ENCODE data around the gene LCE3D.

The LCE3D gene, protein sequence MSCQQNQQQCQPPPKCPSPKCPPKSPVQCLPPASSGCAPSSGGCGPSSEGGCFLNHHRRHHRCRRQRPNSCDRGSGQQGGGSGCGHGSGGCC

DNA sequence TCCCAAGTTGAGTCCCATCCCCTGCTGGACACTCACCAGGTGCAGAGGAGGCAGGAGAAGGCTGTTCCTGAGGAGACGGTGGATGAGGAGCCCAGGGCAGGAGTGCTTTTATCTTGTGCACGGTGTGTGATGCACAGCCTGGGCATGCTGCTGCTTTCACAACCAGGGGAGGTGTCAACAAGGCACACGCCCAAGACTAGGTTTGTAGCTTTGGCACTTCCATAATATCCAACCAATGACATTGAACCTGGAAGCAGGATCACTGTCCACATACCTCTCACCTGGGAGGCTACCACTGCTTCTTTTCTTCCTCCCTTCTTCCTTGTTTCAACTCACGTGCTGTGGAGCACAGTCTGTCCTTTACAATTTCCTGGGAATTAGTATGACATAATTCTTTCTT, at the start of gene LCE3D:
LCE3D (minus strand) TSS at position 84 of the 400 bp plus-strand sequence. CDS start 580 bp downstream, outside the sequence.
- DNase-seq (ENCODE audit: extremely low read depth, low read depth) = no peak
- TF ChIP-seq CTCF (IDR thresholded peaks at IDR 0.05; ENCODE audit: low read depth, low read length, missing control alignments) = no peak
- H3K4me3 ChIP-seq (replicated peaks; ENCODE audit: low read depth, low read length) = no peak within 1 kb of the TSS

GRCh38 chr1:152626744-152627143, 46.4 kb upstream of the LCE3D start:
- H3K4me3 ChIP-seq (replicated peaks; ENCODE audit: low read depth, low read length) = no peak overlapping the region
- TF ChIP-seq CTCF (IDR thresholded peaks at IDR 0.05; ENCODE audit: low read depth, low read length, missing control alignments) = no peak

DNA sequence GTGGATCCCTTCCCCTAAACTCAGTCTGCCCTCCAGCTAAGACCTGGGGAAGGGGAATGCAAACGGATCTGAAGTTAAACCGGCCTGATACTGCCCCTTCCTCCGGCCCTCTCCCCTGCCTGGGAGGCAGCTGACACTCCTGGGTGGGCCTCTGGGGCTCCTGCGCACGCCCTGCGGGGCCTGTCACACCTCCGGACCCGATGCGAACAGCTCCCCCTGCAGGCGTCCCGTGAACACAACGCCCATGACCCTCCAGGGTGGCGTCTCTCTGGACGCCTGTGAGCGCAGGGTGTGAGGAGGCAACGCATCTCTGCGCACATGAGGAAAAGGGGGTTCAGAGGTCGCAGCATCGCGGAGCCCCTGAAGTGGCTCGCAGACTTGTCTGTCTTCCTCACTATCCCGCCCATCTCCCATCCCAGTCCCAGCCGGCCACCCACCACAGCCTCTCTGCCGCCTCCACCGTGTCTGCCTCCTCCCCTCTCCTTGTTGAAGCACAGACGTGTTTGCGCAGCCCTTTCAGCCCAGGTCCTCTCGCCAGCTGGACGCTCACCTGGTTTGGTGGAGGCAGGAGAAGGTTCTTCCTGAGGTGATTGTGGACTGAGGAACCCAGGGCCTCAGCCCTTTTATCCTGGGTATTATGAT, 43.0 kb upstream of the LCE3D start:
- no peak for TF ChIP-seq CTCF (IDR thresholded peaks at IDR 0.05; ENCODE audit: low read depth, low read length, missing control alignments)
- DNase-seq (ENCODE audit: extremely low read depth, low read depth) = no peak
- no peak overlapping the region for H3K4me3 ChIP-seq (replicated peaks; ENCODE audit: low read depth, low read length)

More at GRCh38 chr1:152626744-152627143, 46.4 kb upstream of the LCE3D start:
- DNase-seq (ENCODE audit: extremely low read depth, low read depth) = no peak

DNA sequence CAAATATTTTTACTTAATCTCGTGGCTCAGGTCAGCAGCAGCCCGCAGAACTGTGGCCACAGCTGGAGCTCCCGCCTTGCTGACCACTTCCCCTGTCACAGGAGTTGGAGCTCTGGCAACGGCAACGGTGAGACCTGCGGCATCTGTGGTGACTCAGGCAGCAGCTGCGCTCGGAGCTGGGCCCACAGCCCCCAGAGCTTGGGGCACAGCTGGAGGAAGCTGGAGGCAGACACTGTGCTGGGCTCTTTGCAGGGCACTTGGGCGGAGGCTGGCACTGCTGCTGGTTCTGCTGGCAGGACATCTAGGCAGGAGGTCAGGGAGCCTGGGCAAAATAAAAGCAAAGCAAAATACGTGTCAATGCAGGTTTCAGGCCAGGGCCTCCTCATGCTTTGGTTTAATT, 42.5 kb upstream of the LCE3D start, which contains the start of gene LCE3A:
LCE3A (minus strand) TSS at position 301 of the 400 bp plus-strand sequence; CDS start at position 301, 0 bp downstream.
- no peak for DNase-seq (ENCODE audit: extremely low read depth, low read depth)
- no peak for TF ChIP-seq CTCF (IDR thresholded peaks at IDR 0.05; ENCODE audit: low read depth, low read length, missing control alignments)
- no peak within 1 kb of the TSS for H3K4me3 ChIP-seq (replicated peaks; ENCODE audit: low read depth, low read length)

- DNase-seq (ENCODE audit: extremely low read depth, low read depth) = no peak
- TF ChIP-seq CTCF (IDR thresholded peaks at IDR 0.05; ENCODE audit: low read depth, low read length, missing control alignments) = no peak
- H3K4me3 ChIP-seq (replicated peaks; ENCODE audit: low read depth, low read length) = no peak overlapping the region
Measured at GRCh38 chr1:152621993-152622392, 41.7 kb upstream of the LCE3D start.

- no peak within 1 kb of the TSS for H3K4me3 ChIP-seq (replicated peaks; ENCODE audit: low read depth, low read length)
- TF ChIP-seq CTCF (IDR thresholded peaks at IDR 0.05; ENCODE audit: low read depth, low read length, missing control alignments) = no peak
- no peak for DNase-seq (ENCODE audit: extremely low read depth, low read depth)
Measured at GRCh38 chr1:152613511-152613910, 33.2 kb upstream of the LCE3D start, which contains the start of gene LCE3B. Gene LCE3B, plus strand, starts transcription at chr1:152613811. Its CDS starts 0 bp downstream, at chr1:152613811.

All from HFF-Myc (cell line).